ENCODE results near the gene MUC5B.

DNA sequence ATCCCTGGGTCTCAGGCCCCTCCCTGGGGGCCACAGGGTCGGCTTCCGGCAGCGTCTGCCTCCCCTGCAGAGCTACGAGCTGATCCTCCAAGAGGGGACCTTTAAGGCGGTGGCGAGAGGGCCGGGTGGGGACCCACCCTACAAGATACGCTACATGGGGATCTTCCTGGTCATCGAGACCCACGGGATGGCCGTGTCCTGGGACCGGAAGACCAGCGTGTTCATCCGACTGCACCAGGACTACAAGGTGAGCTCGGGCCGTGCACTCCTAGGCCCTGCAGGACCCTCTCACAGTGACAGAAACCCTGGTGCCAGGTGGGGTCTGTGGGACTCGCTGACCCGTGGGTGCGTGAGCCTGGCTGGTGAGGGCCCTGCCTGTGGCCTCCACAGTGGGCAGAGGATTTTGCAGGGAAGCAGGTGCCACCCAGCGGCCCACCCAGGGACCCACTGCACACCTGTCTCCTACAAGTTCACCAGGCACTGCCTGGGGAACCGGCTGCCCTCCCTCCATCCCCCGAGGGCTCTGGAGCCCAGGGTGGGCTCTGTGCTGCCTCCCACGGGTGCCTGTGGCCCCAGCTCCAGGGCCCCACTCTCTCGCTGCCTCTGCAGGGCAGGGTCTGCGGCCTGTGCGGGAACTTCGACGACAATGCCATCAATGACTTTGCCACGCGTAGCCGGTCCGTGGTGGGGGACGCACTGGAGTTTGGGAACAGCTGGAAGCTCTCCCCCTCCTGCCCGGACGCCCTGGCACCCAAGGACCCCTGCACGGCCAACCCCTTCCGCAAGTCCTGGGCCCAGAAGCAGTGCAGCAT, 13.7 kb downstream of the MUC5B start:
- TF ChIP-seq POLR2AphosphoS5 (IDR thresholded peaks at IDR 0.05) (no peak), POLR2A (IDR thresholded peaks at IDR 0.05) (no peak)
- TF ChIP-seq, protein P1, sequence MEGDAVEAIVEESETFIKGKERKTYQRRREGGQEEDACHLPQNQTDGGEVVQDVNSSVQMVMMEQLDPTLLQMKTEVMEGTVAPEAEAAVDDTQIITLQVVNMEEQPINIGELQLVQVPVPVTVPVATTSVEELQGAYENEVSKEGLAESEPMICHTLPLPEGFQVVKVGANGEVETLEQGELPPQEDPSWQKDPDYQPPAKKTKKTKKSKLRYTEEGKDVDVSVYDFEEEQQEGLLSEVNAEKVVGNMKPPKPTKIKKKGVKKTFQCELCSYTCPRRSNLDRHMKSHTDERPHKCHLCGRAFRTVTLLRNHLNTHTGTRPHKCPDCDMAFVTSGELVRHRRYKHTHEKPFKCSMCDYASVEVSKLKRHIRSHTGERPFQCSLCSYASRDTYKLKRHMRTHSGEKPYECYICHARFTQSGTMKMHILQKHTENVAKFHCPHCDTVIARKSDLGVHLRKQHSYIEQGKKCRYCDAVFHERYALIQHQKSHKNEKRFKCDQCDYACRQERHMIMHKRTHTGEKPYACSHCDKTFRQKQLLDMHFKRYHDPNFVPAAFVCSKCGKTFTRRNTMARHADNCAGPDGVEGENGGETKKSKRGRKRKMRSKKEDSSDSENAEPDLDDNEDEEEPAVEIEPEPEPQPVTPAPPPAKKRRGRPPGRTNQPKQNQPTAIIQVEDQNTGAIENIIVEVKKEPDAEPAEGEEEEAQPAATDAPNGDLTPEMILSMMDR (IDR thresholded peaks at IDR 0.05) = no peak
